ENCODE data around the gene PYGB.

GRCh38 chr20:25316506-25317190, 68.8 kb downstream of the PYGB start:
- TF ChIP-seq CTCF (IDR thresholded peaks at IDR 0.05) (no peak), POLR2AphosphoS5 (IDR thresholded peaks at IDR 0.05; ENCODE audit: insufficient read depth in 1 of 2, low read depth in 1 of 2) (no peak)
